Thyroid gland (tissue), 4 donors: Measurements from ENCODE around the gene P3R3URF. TPM values are rescaled to one million over a fixed set of nuclear protein-coding genes. Genes with fewer than 3 reads are reported as not detected.

ENCODE experiments used
- DNase-seq, 2 donors: peaks; one replicate each; pipeline ENCODE4 v3.0.0-alpha.2; 2019
- H3K27ac ChIP-seq, 3 donors: fragments of 200-600 bp; sonication (generic); 1 replicate in 2 of 3; 2 replicates in 1 of 3; pipeline ENCODE4 v1.5.1; 2016 to 2019; ENCODE audit warnings: mild to moderate bottlenecking in 1 of 3, moderate library complexity in 1 of 3
- H3K27me3 ChIP-seq: fragments of 200-600 bp; sonication (generic); one replicate; pipeline ENCODE4 v1.5.1; 2019
- H3K36me3 ChIP-seq, 2 donors: fragments of 200-600 bp; sonication (generic); one replicate each; pipeline ENCODE4 v1.5.1; 2016 to 2019
- H3K4me1 ChIP-seq, 2 donors: fragments of 200-600 bp; sonication (generic); one replicate each; pipeline ENCODE4 v1.5.1; 2017 to 2019
- H3K4me3 ChIP-seq, 3 donors: fragments of 200-600 bp; sonication (generic); replicated peaks in 1 of 3; 1 replicate in 2 of 3; 2 replicates in 1 of 3; pipeline ENCODE4 v1.5.1; 2016; ENCODE audit warnings: mild to moderate bottlenecking in 1 of 3
- H3K9me3 ChIP-seq: fragments of 200-600 bp; sonication (generic); one replicate; pipeline ENCODE4 v1.5.1; 2017
- POLR2A ChIP-seq, 2 donors: fragments of 450-650 bp; IDR thresholded peaks; one replicate each; pipeline ENCODE4 v1.6.1; 2017; ENCODE audit warnings: antibody characterized with exemption in 2 of 2, mild to moderate bottlenecking in 2 of 2, moderate library complexity in 1 of 2
- WGBS, 2 donors: methylation state at CpG; one replicate each; pipeline ENCODE4 v1.1.5; 2017; 5-methylcytosine and 5-hydroxymethylcytosine counted together
- intact Hi-C: fragments of 100-400 bp; cut with DNase I; formaldehyde crosslinking; loops from one replicate; pipeline ENCODE4 v1.15.1; 2023
- total RNA-seq, 4 donors: library from RNA; depleted of rRNA; stranded (reverse); fragments of >200 nt; gene quantifications; one replicate each; pipeline ENCODE4 v1.2.3, GENCODE V29; 2016
- TF ChIP-seq, protein P1 (sequence below), 6 experiments: fragments of 200-600 bp in 3 of 6; fragments of 450-650 bp in 3 of 6; sonication (generic) in 3 of 6; IDR thresholded peaks; one replicate each; pipeline ENCODE4 v1.5.1; 2016 to 2019; ENCODE audit warnings: antibody characterized with exemption in 6 of 6, mild to moderate bottlenecking in 2 of 6, inconsistent platforms in 1 of 6, moderate library complexity in 1 of 6

P3R3URF gene
- total RNA-seq, 4 donors from 2014 or later = not detected

DNA sequence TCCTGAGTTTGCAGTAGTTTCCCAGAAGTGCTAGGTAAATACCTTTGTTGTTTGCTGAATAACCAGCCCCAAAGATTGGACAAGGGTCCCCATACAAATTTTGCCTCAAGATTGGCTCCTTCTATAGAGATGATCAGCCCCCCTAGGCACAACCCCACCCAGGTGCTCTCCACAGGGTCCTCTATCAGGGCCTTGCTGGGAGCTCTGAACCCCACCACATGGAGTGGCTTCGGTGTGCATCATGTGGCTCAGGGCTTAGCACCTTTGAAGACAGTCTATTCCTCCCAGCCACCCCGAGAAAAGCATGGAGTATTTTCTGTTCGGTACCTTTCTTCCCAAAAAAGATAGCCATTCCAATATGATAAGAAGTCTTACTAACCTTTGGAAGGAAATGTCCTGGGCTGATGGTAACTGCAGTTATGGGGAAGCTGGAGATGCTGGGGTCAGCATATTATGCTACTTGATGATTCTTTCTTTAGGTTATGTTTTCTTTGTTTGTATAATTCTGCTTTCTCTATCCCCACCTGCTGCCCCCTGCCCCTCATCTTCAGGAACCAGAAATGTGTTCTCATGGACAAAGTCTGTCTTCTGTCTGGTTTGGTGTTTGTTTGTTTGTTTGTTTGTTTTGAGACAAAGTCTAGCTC lies 6.4 kb downstream of the P3R3URF start:
- Histone ChIP-seq H3K27me3 (no peaks in the 10 kb centered on the region), H3K27ac (peak overlapping the region in 2 of 3 donors; percentile 49 to 81), H3K4me1 (peaks cover 45 to 71% of the 10 kb centered on the region in 2 donors), H3K9me3 (no peaks in the 10 kb centered on the region), H3K4me3 (no peak overlapping the region), H3K36me3 (no peaks in the 10 kb centered on the region)
- intact Hi-C loops = no loop called here
- TF ChIP-seq POLR2A (IDR thresholded peaks at IDR 0.05) = no peak
- TF ChIP-seq, protein P1, sequence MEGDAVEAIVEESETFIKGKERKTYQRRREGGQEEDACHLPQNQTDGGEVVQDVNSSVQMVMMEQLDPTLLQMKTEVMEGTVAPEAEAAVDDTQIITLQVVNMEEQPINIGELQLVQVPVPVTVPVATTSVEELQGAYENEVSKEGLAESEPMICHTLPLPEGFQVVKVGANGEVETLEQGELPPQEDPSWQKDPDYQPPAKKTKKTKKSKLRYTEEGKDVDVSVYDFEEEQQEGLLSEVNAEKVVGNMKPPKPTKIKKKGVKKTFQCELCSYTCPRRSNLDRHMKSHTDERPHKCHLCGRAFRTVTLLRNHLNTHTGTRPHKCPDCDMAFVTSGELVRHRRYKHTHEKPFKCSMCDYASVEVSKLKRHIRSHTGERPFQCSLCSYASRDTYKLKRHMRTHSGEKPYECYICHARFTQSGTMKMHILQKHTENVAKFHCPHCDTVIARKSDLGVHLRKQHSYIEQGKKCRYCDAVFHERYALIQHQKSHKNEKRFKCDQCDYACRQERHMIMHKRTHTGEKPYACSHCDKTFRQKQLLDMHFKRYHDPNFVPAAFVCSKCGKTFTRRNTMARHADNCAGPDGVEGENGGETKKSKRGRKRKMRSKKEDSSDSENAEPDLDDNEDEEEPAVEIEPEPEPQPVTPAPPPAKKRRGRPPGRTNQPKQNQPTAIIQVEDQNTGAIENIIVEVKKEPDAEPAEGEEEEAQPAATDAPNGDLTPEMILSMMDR (IDR thresholded peaks at IDR 0.05) = no peak
- 94 to 96% methylated on average over 3 of the region's 3 CpGs for WGBS, 2 donors
- no peak for DNase-seq

DNA sequence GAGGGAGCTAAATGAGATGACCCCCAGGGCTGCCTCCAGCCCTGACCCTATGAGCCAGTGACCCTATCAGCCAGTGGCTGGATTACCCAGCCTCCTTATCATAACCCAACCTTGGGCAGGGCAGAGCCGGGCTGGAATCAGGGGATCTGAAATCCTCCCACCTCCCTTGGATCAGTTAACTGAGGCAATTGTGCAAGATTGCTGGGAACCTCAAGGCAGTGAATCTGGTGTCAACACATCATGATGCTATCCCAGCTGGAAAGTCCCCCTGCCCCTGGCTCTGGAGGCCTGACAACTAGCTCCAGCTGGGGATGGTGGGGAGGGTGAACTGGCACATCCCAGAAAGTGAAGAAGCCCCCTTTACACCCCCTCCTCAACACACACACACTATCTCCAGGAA lies 7.8 kb downstream of the P3R3URF start:
- DNase-seq = no peak
- Histone ChIP-seq H3K4me1 (peaks cover 35 to 57% of the 10 kb centered on the region in 2 donors), H3K9me3 (no peaks in the 10 kb centered on the region), H3K36me3 (no peaks in the 10 kb centered on the region), H3K27ac (peak overlapping the region in 1 of 3 donors; percentile 81), H3K27me3 (no peaks in the 10 kb centered on the region), H3K4me3 (no peak overlapping the region)
- WGBS, 2 donors = 67% methylated on average over 1 of the region's 1 CpG; no CpG with 5 or more reads in 1 of the 2 donors
- no peak for TF ChIP-seq POLR2A (IDR thresholded peaks at IDR 0.05)
- TF ChIP-seq, protein P1 (IDR thresholded peaks at IDR 0.05) = no peak
- intact Hi-C loops = no loop called here

DNA sequence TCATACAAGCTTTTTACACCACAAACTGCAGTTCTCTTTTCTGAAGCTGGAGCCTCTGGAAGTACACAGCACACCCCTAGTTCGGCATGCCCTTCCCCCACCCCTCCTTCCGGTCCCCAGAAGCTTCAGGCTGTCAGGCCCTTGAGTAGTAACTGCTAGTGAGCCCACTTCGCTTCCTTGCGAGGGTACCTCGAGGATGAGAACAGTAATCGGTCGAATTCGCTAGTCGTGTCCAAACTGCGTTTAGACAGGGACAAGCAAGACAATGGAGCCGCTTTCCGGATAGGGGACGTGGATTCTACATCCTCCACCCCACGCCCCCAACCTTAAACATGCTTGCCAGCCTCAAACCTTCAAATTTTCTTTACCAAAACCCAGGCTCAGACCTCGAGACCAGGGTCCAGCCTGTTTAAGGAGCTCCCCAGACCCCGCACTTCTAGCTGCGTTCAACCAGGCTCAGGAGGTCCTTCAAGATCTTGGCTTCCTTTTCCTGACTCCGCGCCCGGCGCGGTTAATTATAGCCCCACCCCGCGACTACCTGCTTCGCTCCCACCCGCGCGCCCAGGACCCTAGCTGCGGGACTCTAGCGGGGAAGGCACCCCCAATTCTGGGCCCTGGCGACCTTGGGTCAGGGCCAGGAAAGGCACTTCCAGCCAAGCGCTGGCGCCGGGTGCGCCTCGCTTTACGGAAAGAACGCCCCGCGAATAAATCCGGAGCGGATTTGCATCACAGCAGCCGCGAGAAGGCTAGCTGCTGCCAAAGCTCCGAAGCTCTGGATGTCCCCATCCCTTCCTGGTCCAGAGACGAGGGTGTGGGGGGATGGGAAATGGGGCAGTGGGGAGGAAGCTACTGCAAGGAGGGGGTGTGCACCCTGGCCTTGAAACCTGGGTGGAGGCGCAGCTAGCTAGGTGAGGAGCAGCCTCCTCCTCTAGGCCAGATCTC lies 9.5 kb downstream of the P3R3URF start:
- 9 to 10% methylated on average over 27 to 43 of the region's 47 CpGs for WGBS, 2 donors
- no peaks in the 10 kb centered on the region for H3K9me3 ChIP-seq
- H3K4me3 ChIP-seq = peak overlapping the region in 1 of 3 donors; percentile 13
- intact Hi-C loops = no loop called here
- TF ChIP-seq, protein P1 (IDR thresholded peaks at IDR 0.05) = peak in 2 of 6 experiments; percentile 5 to 9
- peak; percentile 39 to 61 for TF ChIP-seq POLR2A (IDR thresholded peaks at IDR 0.05)
- H3K27ac ChIP-seq = peak overlapping the region; percentile 36 to 81 (median 81)
- H3K36me3 ChIP-seq = no peaks in the 10 kb centered on the region
- no peaks in the 10 kb centered on the region for H3K27me3 ChIP-seq
- H3K4me1 ChIP-seq = peaks cover 27 to 40% of the 10 kb centered on the region in 2 donors
- peak; percentile 62 to 67 for DNase-seq

DNA sequence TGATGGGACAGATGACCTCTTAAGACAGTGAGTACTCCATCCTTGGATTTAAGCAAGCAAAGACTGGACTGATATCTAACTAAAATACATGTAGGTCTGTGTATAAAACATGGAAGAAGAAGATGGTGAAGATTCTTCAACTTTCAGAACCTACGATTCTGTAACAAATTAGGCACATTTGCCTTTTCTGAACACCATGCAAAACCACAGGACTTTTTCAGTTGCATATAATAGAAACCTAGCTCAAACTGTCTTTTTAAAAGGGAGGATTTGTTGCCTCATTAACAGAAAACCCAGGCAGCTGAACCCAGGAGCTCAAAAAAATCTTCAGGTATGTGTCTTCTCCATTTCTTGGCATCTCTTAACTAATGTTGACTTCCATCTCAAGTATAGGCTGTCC lies 16.1 kb downstream of the P3R3URF start:
- Histone ChIP-seq H3K27me3 (no peaks in the 10 kb centered on the region), H3K27ac (no peak overlapping the region), H3K9me3 (no peaks in the 10 kb centered on the region), H3K4me1 (no peaks in the 10 kb centered on the region), H3K4me3 (no peak overlapping the region), H3K36me3 (no peaks in the 10 kb centered on the region)
- 91 to 97% methylated on average over 1 of the region's 1 CpG for WGBS, 2 donors
- TF ChIP-seq, protein P1 (IDR thresholded peaks at IDR 0.05) = no peak
- TF ChIP-seq POLR2A (IDR thresholded peaks at IDR 0.05) = no peak
- intact Hi-C loops = no loop called here
- no peak for DNase-seq
